GM19328 (cell line): ENCODE results near the gene NAT14.

Experiments used
- ATAC-seq: cut with Tn5 transposase; IDR thresholded peaks from one replicate; pipeline ENCODE4 v1.9.1; 2021; ENCODE audit warnings: mild to moderate bottlenecking, moderate library complexity; ENCODE audit not compliant: unreplicated experiment

NAT14 gene

DNA sequence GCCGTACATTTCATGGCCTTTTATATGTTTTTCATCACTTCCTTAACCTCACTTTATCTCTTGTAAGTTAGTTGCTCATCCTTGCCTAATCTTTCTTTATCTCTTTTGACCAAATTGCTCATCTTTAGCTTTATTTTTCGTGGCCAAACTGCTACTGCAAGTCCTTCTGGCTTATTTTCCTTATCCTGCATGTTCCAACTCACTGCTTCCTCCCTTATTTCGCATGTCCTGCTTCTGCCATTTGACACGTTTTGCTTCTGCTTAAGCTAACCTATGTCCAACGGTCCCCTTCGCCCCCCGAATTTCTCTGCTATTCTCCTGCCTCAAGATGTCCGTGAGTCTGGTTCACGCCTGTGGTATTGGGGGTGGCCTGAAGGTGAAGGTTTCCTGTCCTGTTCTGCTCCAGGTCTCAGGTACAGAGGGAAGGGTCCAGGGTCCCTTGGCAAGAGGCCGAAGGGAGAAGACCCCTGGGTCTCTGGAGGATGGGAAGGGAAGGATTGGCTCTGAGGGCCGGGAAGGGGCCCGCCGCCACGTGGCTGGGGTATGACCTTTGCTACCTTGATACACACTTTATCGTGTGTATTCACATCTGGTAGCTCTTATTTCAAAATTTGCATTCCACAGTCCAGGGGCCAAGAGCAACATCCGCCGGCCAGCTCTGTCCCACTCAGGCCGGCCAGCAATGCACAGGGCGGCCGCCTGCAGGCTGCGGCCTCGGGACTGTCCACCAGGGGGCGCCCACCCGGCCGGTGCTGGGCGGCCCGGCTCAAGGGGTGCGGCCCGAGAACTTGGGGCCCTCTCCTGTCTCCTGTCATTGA lies 17.5 kb upstream of the NAT14 start:
- ATAC-seq, result no peak

GRCh38 chr19:55468054-55468393 lies 17.0 kb upstream of the NAT14 start:
- ATAC-seq, result no peak

GRCh38 chr19:55471266-55471665 lies 13.7 kb upstream of the NAT14 start:
- no peak for ATAC-seq

- no peak for ATAC-seq
These were observed 12.5 kb upstream of the NAT14 start for GRCh38 chr19:55472463-55472862.

DNA sequence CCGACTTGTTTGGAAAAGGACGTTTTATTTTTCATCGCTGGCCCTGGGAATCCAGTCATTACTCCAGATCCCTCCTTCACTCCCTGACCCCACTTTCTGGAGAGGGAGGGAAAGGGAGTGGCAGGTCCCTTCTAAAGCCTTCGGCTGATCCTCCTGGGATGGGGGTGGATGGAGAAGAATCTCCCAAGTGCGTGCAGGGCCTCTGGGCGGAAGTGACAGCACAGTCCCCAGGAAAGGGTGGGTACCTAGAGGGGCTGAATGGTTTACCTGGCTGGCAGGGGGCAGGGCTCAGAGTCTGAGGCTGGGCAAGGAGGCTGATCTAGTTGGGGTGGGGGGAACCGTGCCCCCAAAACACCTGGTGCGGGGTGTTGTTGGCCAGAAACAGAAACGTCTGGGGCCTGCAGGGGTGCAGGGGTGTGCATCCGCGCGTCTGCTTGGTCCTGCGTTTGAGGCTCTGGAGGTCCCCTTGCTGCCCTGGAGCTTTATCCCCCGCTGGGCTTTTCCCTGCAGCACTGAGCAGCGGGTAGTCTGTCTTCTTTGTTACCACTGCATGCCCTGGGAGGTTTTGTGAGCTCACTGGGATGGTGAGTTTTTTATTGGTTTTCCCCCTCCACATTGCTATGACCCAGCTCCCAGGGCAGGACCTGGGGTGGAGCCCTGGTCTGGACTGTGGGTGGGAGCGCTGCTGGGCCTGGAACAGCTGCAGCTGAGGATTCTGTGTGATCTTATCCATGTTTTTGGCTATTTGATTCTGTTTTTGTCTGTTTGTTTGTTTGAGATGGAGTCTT lies 11.6 kb upstream of the NAT14 start:
- no peak for ATAC-seq

- ATAC-seq, result no peak
These were observed 10.4 kb upstream of the NAT14 start for GRCh38 chr19:55474269-55475265.

- ATAC-seq, result peak; percentile 85
These were observed 8.8 kb upstream of the NAT14 start, which contains the start of gene ZNF628 for GRCh38 chr19:55476100-55476775. Gene ZNF628 (plus strand): TSS chr19:55476617. CDS start chr19:55479911, 3,294 bp downstream.

GRCh38 chr19:55477905-55478304 lies 7.1 kb upstream of the NAT14 start:
- ATAC-seq, result no peak

DNA sequence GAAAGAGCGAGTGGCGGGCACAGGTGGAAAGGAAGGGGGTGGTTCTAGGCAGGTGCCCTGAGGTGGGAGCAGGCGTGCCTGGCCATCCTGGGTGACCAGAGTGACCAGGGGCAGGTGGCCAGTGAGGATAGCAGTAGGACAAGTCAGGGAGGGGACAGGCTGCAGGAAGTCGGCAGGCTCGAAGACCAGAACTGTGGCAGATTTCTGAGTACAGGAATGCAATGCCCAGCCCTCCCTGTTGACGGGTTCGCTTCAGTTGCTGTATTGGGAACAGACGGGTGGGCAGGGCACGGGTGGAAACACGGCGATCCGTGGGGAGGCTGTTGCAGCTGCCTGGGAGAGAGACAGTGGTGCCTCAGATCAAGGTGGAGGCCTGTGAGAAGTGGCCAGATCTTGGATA lies 6.6 kb upstream of the NAT14 start:
- ATAC-seq, result no peak

- ATAC-seq, result no peak
These were observed 5.9 kb upstream of the NAT14 start for GRCh38 chr19:55479045-55479444.

- no peak for ATAC-seq
These were observed 5.3 kb upstream of the NAT14 start for GRCh38 chr19:55479451-55480230.

DNA sequence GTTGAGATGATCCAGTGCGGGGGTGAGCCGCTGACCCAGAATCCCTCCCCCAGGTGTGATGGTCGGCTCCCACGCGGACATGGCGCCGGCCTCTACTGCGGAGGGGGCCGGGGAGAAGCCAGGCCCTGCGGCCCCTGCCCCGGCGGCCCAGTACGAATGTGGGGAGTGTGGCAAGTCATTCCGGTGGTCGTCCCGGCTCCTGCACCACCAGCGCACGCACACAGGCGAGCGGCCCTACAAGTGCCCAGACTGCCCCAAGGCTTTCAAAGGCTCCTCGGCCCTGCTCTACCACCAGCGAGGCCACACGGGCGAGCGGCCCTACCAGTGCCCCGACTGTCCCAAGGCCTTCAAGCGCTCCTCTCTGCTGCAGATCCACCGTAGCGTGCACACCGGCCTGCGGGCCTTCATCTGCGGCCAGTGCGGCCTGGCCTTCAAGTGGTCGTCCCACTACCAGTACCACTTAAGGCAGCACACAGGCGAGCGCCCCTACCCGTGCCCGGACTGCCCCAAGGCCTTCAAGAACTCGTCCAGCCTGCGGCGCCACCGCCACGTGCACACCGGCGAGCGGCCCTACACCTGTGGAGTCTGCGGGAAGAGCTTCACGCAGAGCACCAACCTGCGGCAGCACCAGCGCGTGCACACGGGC lies 3.7 kb upstream of the NAT14 start:
- ATAC-seq, result no peak

DNA sequence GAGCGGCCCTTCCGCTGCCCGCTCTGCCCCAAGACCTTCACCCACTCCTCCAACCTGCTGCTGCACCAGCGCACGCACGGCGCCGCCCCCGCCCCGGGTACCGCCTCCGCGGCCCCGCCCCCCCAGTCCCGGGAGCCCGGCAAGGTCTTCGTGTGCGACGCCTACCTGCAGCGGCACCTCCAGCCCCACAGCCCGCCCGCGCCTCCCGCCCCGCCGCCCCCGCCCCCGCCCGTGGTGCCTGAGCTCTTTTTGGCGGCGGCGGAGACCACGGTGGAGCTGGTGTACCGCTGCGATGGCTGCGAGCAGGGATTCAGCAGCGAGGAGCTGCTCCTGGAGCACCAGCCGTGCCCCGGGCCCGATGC lies 3.2 kb upstream of the NAT14 start:
- ATAC-seq, result no peak

DNA sequence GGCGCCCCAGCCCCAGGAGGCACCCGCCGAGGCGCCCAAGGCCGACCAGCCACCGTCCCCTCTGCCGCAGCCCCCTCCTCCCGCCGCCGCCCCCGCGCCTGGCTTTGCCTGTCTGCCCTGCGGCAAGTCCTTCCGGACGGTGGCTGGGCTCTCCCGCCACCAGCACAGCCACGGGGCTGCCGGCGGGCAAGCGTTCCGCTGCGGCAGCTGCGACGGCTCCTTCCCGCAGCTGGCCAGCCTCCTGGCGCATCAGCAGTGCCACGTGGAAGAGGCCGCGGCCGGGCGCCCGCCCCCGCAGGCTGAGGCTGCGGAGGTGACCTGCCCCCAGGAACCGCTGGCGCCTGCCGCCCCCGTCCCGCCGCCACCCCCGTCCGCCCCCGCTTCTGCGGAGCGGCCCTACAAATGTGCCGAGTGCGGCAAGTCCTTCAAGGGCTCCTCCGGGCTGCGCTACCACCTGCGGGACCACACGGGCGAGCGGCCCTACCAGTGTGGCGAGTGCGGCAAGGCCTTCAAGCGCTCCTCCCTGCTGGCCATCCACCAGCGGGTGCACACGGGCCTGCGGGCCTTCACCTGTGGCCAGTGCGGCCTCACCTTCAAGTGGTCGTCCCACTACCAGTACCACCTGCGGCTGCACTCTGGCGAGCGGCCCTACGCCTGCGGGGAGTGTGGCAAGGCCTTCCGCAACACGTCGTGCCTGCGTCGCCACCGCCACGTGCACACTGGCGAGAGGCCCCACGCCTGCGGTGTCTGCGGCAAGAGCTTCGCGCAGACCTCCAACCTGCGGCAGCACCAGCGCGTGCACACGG lies 2.6 kb upstream of the NAT14 start:
- ATAC-seq, result no peak

GRCh38 chr19:55482967-55483705 lies 1.9 kb upstream of the NAT14 start:
- ATAC-seq, result no peak

- ATAC-seq, result no peak
These were observed 1.0 kb upstream of the NAT14 start for GRCh38 chr19:55483706-55484592.
